Inferior parietal cortex (tissue), 1 donor: Measurements from ENCODE around the gene SCP2.

Experiments used
- DNase-seq: peaks from one replicate; pipeline ENCODE4 v3.0.0-alpha.2; 2016; ENCODE audit errors: extremely low spot score

The SCP2 gene, protein sequence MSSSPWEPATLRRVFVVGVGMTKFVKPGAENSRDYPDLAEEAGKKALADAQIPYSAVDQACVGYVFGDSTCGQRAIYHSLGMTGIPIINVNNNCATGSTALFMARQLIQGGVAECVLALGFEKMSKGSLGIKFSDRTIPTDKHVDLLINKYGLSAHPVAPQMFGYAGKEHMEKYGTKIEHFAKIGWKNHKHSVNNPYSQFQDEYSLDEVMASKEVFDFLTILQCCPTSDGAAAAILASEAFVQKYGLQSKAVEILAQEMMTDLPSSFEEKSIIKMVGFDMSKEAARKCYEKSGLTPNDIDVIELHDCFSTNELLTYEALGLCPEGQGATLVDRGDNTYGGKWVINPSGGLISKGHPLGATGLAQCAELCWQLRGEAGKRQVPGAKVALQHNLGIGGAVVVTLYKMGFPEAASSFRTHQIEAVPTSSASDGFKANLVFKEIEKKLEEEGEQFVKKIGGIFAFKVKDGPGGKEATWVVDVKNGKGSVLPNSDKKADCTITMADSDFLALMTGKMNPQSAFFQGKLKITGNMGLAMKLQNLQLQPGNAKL

DNA sequence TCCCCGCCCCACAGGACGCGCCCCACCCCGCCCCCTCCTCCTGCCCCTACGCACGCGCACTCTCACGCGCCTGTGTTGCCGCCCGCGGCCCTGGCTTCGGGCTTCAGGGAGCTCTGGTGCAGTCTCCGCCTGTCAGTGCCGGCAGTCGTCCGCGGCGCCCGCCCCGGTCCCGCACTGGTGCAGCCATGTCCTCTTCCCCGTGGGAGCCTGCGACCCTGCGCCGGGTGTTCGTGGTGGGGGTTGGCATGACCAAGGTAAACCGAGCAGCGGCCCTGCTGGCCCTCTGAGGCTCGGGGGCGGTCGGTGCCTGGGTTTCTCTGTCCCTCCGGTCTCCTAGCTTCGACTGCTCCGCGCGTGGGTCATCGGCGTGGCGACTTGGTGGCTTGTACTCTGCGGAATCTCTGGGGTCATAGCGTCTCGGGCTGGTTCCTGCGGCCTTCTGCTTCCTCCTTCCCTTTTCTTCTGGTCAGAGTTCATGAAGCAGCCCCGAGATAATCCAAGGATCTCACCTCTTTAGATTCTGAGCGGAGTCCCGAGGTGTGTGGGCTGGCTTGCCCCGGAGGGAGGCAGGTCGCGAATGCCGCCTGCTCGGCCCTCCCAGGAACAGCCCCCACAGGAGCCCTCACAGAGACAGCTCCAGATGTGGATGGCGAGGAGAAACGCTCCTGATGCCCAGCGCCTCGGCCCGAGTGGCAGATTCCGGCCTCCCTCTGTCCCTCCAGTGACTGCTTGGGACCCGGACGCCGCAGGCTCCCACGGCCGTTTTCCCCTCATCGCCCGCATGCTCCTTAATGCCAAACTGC lies at the start of gene SCP2:
TSS of gene SCP2 (plus strand) at position 65 of the 803 bp plus-strand sequence. CDS start at position 186, 121 bp downstream.
- peak; percentile 62 for DNase-seq

DNA sequence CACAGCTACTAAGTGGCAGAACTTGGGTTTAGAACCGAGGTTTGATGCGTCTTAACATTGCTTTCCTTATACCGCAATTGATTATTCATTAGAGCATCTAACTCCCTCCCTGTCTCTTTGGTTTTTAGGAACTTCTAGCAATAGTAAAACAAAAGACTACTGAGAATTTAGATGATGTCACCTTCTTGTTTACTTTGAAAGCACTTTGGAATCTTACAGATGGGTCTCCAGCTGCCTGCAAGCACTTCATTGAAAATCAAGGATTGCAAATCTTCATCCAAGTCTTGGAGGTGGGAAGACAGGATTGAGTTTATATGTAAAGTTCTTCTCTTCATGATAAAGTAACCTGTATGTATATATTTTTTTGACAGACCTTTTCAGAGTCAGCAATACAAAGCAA lies 49.5 kb upstream of the SCP2 start:
- no peak for DNase-seq

DNA sequence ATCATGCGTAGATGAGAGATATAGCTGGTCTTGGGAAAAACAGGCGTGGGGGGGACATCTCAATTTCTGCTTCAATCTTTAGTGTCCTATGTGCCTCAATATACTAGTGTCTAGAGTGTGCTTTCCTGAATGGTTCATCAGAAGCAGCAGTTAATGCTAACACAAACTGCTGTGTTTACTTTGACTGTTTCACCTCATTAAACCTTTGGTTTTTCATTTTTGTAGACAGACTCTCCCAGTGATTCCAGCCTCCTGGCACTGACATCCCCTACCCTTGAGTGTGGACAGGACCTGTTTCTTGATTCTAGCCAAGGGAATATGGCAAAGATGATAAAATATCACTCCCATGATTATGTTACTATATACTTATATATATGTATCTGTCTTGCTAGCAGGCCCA lies 46.9 kb upstream of the SCP2 start:
- DNase-seq: no peak

DNA sequence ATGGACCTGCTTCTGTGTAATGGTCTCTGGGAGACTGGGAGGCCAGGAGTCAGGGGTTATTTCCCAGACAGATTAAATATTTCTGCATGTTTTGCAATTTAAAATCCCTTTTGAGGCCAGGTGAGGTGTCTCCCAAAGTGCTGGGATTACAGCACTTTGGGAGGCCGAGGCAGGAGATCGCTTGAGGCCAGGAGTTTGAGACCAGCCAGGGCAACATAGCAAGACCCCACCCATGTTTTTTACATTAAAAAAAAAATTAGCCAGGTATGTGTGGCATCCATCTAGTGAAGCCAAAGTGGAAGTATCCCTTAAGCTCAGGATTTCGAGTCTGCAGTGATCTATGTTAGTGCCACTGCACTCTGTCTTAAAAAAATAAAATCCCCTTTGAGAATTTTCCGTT lies 39.6 kb upstream of the SCP2 start:
- DNase-seq: no peak

DNA sequence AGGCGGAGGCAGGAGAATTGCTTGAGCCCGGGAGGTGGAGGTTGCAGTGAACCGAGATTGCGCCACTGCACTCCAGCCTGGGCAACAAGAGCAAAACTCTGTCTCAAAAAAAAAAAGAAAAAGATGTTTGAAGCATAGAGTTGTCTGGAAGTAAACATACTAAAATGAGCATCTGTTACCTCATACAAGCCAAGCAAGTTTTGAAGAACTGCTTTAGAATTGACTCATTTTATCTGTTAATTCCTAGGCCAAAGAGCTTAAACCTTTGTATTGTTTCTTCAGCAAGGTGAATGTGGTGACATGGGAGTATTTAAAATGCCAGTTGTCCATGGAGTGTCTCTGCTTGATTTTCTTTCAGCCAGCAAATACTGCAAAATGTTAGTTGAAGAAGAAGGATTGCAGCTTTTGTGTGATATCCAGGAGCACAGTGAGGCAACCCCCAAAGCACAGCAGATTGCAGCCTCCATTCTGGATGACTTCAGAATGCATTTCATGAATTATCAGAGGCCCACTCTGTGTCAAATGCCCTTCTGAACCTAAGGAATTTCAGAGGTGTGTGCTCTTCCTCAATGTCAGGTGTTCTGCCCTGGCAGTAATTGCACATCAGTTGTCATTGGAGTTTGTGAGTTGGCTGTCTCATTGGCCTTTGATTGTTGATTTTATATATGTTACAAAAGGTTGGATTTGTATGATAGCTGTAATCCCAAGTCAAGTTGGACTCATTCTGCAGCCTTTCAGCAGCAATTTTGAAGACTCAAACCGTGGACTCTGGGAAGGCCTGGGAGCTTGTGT lies 34.5 kb upstream of the SCP2 start:
- no peak for DNase-seq

DNA sequence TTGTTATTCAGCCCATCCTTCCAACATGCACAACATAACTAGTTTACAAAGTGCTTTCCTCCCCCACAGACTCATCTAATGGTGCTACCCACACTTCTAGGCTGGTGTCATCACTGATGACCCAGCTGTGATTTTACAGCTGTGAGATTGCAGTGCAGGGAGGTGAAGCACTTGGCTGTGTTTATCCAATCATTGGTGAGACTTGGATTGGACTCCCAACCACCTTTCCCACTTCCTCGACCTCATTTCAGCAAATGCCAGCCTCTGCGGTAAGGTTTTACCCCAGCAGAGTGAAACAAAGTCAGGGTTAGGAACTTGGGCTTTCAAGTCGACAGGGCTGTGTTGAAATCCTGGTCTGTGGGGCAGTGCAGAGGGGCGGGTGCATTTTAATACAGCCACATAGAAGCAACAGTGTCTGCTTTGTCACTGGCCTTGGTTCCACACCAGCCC lies 27.6 kb upstream of the SCP2 start:
- DNase-seq: no peak

DNA sequence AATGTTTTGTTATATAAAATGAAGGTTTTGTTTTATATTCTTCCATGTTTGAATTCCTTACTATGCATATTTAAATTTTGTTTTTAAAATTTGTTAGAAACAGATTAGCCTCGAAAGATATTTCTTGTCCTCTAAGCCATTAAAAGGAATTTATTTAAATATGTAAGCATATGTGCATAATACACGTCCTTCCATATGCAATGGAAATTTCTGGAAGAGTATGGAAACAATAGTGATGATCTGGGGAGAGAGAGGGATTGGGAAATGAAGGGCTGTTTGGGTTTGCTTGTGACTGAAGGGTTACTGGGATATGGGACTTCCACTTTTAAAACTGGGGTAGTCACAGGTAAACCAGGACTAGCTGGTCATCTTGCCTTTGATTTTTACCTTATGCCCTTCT lies 26.7 kb upstream of the SCP2 start:
- DNase-seq: no peak

DNA sequence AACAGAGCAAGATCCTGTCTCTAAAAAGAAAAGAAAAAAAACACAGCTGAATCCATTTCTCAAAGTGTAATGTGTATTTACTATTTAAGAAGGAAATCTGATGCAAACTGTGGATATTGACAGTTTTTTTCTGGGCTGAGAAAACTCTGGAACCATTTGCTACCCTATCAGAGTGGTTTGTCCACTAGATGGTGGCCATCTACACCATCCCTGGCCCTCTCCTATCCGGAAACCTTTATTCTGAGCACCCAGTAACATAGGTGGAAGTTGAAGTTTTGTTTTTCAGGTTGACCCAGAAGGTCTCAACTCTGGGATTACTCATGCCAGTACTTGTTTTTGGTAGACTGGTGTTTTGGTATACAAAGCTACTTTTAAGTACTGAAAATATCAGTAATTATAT lies 25.7 kb upstream of the SCP2 start:
- no peak for DNase-seq

DNA sequence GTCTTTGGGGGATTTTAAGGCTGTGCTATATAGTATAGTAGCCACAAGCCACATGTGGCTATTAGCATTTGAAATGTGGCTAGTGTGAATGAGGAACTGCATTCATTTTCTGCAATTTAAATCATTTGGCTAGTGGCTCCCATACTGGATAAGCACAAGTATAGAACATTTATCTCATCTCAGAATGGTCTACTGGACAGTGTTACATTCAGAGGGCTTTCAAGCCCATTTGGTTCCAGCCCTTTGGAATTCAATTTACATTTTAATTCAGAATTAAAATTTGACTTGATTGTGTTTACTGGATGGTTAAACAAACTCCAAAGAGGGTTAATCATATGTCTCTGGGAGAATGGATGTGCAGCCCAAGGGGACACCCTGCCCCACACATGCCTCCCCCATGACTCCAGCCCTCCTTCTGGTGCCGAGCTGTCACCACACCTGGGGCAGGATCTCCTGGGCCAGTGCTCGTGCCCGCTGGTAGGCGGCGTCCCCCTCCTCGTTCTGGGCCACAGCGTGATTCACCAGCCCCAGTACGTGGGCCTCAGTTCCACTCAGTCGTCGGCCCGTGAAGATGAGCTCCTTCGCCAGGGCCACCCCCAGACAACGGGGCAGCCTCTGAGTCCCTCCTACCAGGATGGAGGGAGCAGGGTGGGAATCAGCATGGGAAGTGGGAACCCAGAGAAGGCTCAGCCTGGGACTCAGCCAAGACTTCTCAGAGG lies 22.7 kb upstream of the SCP2 start:
- DNase-seq: no peak

DNA sequence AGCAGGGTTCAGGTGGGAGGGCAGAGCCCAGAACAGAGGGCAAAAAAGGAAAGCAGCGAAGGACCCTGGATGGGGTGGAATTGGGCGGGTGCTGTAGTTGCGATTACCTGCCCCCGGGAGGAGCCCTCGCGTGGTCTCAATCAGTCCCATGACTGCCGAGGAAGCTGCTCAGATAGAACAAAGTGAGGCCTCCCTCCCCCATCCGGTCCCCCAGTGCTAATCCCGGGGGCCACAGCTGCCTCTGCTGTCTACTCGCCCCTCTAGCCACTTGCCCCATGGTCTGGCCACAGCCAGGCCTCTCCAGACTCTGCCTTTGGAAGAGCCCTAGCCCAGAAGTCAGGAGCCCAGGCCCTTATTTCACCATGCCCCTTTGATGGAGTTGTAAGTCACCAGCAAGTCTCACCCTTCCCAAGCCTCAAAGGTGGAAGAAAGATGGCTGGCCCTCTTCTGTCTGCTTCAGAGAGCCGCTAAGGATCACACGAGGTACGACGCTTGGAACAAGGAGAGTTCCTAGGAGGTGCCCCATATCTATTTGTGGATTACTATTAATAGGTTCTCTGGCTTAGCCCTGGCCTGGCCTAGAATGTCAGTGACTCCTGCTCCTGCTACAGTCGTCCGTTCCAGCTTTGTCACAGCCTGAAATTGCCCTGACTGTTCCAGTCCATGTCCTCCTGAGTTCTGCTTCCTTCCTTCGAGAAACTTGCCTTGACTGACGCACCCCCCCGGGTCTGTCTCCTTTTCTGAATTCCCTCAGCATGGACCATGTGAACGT lies 22.0 kb upstream of the SCP2 start:
- DNase-seq: no peak

DNA sequence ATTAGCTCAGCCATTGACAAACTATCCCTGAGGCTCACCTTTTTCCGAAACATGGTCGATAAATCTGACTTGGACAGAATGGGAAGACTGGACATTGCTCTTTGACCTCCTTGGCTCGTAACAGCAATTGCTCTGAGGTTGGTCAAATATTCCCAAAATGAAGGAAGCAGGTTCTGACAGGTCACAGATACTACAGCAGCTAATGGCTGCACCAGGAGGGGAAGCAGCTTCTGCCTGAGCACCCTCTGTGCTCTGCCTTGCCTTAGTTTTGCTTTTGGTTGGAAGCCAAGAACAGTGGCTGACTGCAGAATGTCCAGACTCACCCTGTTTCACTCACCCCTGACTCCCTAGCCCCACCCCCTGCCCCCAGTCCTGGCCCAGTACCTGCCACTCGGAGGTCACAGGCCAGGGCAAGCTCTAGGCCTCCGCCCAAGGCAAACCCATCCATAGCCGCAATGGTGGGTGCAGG lies 20.9 kb upstream of the SCP2 start:
- DNase-seq: no peak

DNA sequence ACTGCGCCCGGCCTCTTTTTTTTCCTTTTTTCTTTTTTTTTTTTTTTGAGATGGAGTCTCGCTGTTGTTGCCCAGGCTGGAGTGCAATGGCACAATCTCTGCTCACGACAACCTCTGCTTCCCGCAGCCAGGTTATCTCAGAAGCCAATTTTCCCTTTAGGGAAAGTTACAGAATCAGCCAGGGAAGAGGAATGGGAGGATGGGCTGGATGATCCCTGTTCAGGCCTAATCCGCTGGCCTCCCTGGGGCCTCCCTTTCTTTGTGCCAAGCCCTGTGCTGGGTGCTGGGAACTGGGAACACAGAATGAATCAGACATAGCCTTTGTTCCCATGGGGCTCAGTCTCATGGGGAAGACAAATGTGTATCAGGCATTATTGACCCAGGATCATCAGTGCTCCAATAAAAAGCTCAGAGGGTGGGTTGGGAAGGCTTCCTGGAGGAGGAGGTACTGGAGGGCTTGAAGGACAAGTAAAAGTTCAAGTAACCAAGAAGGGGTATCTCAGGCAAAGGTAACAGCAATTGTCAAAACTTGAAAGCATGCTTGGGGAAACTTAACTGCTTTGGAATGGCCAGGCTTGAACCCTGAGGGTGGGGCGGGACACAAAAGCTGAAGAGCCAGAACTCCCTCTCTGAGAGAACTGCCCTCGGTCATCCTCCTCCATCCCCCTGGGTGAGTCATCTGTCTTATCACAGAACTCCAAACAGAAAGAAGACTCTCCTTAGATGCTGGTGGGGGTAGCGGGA lies 19.8 kb upstream of the SCP2 start:
- no peak for DNase-seq

DNA sequence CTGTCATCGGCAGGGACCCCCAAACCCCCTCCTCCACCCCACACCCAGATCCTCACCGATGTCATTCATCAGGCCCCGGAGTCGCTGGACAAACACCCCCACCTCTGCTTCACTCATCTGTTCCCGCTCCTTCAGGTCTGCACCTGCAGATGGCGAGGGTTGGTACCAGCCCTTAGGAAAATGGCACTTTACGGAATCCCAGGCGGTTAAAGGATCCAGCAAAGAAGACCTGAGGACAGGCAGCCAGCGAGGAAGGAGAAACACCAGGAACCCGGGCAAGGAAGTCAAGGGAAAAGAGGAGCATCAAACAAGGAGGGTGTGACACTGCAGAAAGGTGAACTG lies 19.3 kb upstream of the SCP2 start:
- no peak for DNase-seq

DNA sequence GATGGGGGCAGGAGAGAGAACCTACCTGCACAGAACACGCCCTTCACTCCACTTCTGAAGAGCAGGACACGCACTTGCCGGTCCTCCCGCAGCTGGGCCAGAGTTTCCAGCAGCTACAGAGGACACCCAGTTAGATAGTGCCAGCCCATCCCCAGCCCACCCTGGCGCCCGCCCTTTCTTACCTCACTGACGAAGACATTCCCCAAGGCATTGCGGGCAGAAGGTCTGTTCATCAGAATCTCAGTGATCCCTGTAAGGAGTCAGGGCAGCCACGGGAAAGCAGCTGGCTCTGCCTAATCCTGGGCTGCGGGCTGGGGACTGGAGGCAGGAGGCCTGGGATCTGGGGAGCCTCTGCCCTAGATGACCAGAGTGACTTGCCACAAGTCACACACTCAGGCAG lies 15.5 kb upstream of the SCP2 start:
- DNase-seq: no peak

DNA sequence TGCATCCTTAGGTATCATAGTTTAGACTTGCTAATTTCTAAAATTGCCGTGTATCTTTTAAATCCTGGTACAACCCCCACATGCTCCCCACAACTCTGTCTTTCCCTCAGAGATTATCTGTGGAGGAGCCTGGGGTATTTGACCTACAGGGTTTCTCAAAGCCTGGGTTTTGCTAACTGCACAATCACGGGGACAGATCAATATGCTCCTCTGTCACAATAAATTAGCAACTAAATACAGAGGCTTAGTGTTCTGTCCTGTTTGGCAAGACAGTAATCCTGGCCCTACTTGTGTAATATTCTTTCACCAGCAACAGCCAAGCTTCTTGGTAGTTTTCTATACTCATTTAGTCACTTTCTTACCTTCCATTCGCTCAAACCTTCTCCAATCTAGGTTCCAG lies 14.1 kb upstream of the SCP2 start:
- no peak for DNase-seq

DNA sequence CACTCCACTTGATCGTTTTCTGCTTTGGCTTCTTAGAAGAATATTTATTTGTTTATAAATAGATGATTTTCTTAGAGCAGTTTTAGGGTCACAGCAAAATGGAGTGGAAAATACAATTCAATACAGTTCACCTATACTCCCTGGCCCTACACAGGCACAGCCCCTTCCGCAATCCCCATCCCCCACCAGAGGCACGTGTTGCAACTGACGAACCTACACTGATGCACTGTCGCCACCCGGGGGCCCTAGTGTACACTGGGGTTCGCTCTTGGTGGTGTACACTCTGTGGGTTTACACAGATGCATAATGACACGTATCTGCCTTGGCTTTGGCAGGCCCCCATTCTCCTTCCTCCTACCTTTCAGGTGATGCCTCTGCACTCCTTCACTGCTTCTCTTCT lies 13.5 kb upstream of the SCP2 start:
- no peak for DNase-seq

DNA sequence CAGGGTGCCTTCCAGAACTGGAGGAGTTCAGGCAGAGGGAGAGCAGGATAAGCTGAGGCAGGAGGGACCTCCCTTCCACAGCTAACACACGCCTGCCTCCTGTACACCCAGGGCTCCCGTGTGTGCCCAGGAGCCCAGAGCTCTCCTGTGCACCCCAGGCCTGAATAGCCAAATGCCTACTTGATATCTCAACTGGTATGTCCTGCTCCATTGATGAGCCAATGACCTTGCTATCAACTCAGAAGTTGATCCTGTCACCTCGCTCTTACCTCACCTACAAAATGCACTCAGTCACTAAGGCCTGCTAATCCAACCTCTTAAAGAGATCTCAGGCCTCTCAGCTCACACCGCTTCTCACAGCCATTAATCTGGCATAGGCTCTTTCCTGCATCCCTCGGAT lies 12.6 kb upstream of the SCP2 start:
- DNase-seq: no peak

DNA sequence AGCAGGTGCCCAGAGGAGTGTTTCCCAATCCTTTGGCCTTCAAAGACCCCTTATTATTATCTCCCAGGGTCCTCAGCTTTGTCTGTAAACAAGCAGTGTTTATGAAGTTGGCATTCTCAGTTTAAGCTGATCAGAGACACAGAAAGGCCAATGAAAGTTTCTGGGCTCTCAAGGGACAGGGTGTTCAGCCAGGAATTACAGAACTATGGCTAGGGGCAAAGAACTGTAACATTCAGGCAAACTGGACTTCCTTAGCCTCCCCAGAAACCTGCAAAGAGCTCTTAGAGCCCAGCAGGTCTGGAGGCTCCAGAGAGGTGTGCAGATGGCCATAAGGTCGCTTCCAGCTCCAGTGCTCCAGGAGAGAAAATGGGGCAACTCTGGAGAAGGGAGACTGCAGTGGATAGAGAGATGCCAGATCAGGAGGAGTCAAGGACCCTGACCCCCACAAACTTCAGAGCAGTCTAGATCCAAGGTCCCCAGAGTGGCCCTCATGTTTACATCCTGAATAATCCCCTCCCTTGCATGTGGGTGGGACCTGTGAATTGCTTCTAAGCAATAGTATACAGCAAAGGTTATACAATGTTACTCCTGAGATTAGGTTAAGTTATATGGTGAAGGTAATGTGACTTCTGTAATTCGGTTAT lies 11.7 kb upstream of the SCP2 start:
- DNase-seq: no peak

DNA sequence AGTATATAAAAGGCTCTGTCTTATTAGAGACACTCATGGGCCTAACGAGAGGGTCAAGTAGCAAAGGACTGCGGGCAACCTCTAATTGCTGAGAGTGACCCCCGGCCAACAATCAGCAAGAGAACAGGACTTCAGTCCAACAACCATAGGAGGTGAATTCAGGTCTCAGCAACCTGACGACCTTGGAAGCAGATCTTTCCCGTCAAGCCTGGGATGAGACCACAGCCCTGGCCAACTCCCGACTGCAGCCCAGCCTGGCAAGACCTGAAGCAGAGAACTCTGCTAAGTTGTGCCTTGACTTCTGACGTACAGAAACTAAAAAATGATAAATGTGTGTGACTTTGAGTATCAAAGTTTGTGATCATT lies 11.2 kb upstream of the SCP2 start:
- DNase-seq: no peak
